HG03025 (cell line): Measurements from ENCODE around the gene GNB3.

Experiments used
- ATAC-seq: cut with Tn5 transposase; IDR thresholded peaks from one replicate; pipeline ENCODE4 v1.9.1; 2021; ENCODE audit warnings: mild to moderate bottlenecking, moderate library complexity; ENCODE audit not compliant: unreplicated experiment, low FRiP score

The GNB3 gene

DNA sequence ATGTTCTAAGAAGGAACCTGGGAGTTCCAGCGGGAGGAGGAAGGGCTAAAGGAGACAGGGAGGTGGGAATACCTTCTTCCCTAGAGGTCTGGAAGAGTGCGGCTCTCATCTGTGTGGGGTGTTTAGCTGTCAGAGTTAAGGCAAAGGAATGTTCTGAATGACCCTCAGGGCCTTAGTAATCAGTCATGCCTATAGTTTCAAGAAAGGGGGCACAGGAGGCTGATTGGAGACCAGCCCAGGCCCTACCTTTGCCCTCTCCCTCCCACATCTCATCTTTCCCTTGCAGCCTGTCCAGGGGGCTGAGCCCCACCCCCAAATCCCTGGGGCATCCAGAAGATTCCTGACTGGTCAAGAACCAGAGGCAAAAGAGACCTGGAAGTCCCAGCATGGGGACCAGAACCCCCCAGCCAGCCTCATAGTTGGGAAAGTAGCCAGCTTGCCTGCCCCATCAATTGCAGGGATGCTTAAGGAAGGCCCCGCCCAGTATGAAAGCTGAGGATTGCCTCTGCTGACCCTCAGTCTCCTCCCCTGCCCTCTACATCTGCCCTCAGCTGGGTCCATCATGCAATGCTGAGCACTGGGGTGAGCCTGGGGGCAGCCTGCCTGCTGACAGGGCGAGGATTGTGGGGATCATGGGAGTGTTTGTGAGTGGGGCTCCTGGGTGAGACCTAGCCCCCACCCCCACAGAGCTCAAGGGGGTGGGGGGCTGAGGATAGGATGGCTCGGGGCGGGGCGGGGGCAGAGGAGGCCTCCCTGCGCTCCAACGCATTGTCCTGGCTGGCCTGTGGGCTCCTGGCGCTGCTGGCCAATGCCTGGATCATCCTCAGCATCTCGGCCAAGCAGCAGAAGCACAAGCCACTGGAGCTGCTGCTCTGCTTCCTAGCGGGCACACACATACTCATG lies 17.3 kb upstream of the GNB3 start:
- no peak for ATAC-seq

DNA sequence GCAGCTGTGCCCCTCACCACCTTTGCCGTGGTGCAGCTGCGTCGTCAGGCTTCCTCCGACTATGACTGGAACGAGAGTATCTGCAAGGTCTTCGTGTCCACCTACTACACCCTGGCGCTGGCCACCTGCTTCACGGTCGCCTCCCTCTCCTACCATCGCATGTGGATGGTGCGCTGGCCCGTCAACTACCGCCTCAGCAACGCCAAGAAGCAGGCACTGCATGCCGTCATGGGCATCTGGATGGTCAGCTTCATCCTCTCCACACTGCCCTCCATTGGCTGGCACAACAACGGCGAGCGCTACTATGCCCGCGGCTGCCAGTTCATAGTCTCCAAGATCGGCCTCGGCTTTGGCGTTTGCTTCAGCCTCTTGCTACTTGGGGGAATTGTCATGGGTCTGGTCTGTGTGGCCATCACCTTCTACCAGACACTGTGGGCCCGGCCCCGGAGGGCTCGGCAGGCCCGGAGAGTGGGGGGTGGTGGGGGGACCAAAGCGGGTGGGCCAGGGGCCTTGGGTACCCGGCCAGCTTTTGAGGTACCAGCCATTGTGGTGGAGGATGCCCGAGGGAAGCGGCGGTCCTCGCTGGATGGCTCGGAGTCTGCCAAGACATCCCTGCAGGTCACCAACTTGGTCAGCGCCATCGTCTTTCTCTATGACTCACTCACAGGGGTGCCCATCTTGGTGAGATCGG lies 16.5 kb upstream of the GNB3 start:
- no peak for ATAC-seq

DNA sequence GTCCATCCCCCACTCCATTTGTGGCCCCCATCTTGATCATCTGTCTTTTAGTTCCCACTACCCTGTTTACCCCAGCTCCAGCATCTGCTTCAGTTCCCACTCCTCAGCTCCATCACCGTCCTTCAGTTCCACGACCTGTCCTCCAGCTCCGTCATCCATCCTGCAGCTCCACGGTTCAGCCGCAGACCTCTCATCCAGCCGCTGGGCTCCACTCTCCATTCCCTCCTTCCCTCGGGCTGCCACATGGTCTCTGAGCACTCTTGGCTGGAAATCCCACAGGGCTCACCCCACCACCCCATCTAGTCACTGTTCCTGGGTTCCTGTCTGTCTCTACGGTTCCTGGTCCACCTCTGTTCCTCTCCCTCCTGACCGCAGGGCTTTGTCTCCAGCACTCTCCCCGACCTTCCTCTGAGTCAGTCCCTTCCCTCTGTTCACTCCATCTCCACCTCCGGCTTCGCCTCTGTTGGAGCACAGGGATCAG lies 15.8 kb upstream of the GNB3 start:
- no peak for ATAC-seq

DNA sequence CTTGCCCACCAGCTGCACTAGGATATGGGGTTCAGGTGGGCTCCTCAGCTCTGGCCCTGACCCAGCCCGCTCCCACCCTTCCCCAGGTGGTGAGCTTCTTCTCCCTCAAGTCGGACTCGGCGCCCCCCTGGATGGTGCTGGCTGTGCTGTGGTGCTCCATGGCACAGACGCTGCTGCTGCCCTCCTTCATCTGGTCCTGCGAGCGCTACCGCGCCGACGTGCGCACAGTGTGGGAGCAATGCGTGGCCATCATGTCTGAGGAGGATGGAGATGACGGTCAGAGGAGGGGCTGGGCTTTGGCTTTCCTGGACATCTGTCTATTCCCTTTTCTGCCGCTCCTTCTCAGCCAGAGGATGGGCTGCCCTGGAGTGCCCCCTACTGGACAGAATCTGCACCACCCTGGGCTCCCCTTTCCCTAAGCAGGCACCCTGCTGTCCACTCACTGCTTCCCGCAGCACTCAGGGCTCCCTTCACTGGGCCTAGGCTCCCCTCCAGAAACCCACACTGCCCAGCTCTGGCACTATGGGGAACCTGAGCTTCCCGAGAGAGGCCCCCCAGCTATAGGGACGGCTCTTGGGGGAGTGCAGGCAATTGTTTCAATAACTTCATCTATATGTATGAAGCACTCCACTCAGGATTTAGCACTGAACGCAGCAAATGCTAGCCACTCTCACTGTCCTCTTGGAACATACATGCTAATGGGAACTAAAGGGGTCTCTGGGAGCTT lies 15.2 kb upstream of the GNB3 start:
- ATAC-seq: no peak

DNA sequence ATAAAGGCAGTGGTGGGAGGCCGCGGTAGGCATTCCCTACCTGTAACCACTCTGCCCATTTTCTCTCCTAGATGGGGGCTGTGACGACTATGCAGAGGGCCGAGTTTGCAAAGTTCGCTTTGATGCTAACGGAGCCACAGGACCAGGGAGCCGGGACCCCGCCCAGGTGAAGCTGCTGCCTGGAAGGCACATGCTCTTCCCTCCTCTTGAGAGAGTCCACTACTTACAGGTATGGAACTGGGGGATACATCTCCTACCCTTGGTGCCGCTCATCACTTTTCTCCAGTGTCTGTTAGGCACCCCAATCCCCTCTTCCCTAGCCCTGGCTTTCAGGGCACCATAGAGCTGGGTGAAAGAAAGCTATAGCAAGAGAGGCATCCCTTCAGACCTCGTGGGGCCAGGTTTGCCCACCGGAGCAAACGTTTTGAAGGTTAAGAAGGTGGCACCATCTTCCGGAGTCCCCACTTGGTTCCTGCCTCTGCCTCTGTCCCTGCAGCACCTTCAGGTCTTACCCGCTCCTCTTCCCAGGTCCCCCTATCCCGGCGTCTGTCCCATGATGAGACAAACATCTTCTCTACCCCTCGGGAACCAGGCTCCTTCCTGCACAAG lies 14.5 kb upstream of the GNB3 start:
- no peak for ATAC-seq

DNA sequence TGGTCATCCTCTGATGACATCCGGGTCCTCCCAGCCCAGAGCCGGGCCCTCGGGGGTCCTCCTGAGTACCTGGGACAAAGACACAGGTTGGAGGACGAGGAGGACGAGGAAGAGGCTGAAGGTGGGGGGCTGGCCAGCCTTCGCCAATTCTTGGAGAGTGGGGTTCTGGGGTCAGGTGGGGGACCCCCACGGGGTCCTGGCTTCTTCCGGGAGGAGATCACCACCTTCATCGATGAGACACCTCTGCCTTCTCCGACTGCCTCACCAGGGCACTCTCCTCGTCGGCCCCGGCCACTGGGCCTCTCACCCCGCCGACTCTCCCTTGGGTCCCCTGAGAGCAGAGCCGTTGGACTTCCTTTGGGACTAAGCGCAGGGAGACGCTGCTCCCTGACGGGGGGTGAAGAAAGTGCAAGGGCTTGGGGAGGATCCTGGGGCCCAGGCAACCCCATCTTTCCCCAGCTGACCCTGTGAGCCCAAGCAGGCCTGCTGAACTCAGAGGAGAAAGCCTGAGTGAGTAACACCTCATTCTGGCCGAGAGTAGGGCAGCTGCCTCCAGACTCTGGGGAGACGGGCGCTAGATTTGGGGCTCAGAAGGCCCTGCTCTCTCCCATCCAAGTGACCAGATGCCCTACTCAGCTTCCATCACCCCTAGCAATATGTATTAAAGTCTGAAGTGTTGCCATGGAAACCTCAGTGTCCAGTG lies 13.8 kb upstream of the GNB3 start:
- no peak for ATAC-seq

DNA sequence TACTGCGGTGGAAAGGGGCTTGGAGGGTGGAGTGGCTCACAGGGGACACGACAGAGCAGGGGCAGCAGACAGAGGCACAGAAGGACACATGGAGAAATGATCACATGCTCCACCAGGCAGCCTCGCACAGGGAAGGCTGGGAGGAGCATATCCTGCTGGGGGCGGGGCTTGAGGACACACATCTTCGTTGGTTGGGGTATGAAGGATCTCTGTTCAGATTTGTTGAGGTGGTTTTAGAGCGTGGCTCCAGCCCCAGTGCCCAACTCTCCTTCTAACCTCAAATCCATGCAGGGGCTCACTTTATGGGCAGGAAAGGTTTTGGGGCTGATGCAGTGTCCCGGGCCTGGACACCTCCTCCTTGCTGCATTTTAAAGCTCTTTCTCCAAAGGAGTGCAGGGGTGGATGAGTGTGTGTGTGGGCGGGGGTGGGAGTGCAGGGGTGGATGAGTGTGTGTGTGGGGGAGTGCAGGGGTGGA lies 13.3 kb upstream of the GNB3 start:
- ATAC-seq: no peak

DNA sequence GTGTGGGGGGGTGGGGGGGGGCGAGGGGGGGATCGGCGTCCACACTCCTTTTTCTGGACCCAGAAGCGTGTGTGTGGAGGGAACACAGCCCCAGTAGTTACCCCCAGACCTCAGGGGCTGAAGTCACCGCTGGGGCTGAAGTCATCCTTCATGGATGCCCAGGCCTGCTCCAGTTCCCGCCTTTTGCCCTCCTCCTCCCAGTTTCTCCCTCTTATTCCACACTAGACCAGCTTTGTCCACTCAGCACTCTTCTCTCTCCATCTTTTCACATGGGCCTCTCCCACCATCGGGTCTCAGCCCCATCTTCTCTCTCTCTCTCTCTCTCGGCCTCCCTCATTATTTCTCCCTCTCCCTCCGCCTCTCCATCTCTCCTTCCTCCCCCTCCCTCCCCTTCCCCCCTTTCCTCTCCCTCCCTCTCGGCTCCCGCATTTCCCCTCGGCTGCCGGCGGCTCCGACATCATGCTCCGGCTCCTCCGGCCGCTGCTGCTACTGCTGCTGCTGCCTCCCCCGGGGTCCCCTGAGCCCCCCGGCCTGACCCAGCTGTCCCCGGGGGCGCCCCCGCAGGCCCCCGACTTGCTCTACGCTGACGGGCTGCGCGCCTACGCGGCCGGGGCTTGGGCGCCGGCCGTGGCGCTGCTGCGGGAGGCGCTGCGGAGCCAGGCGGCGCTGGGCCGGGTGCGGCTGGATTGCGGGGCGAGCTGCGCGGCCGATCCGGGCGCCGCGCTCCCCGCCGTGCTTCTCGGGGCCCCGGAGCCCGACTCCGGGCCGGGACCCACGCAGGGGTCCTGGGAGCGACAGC lies 12.5 kb upstream of the GNB3 start, which contains the start of gene P3H3:
P3H3 (plus strand) TSS at position 426 of the 799 bp plus-strand sequence; CDS start at position 460, 34 bp downstream.
- no peak for ATAC-seq

DNA sequence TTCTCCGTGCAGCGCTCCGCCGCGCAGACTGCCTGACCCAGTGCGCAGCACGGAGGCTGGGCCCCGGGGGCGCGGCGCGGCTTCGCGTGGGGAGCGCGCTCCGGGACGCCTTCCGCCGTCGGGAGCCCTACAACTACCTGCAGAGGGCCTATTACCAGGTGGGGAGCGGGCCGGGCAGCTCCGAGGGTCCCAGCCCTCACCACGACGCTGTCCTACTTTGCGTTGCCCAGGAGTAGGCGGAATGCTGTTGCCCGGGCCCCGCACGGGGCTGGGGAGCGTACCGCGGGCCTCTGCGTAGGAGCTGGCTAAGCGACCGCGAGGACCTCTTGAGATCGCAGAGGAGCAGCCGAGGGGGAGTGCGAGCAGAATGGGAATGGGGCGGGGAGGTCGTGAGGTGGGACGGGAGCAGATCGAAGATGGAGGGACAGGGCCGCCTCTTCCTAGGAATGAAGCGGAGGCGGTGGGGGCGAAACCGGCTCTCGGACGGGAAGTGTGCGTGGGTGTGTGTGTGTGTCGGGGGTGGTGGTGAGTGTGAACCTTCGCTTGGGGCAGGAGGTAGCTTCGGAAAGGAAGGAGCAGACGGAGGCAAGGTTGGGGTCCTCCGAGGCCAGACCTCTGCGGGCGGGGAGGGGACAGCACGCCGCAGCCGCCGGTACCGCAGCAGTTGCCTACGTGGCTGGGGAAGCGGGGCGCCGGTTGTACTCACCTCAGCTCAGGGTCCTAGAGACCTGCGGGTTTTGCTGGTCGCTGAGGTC lies 11.8 kb upstream of the GNB3 start:
- ATAC-seq: no peak

DNA sequence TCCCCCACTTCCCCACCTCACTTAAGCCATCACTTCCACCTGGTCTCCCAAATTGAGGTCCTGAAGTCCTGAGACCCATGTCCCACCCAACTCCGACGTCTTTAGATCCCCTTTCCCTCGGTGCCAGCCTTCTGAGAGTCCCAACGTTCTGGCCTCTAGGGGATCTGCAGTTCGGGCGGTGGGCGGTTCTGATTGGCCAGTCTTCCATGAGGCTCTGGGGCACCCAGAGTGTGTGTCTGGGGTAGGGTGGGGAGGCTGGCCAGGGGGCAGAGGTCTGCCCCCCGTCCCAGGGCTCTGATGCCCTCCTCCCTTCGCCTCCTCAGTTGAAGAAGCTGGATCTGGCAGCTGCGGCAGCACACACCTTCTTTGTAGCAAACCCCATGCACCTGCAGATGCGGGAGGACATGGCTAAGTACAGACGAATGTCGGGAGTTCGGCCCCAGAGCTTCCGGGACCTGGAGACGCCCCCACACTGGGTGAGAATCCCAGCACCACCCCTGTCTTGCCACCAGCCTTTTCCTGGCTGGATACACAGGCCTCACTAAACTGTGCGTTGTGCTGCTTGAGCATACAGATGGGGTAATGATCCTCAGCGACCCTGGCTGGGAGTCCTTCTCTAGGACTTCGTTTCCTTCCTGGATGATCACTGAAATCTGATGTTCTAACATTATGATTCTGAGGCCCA lies 11.0 kb upstream of the GNB3 start:
- ATAC-seq: no peak

DNA sequence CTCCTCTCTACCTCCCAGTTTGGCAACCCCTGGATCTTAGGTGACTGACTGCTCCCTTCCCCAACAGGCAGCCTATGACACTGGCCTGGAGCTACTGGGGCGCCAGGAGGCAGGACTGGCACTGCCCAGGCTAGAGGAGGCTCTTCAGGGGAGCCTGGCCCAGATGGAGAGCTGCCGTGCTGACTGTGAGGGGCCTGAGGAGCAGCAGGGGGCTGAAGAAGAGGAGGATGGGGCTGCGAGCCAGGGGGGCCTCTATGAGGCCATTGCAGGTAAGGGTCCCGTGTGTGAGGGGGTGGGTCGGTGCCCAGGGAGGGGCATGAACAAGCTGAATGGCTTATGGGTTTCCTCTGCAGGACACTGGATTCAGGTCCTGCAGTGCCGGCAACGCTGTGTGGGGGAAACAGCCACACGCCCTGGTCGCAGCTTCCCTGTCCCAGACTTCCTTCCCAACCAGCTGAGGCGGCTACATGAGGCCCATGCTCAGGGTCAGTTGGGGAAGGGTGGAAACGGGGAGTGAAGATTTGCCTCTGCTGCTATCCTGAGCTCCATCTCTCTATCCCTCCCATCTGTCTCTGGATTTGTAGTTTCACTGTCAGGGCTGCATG lies 10.3 kb upstream of the GNB3 start:
- ATAC-seq: no peak

DNA sequence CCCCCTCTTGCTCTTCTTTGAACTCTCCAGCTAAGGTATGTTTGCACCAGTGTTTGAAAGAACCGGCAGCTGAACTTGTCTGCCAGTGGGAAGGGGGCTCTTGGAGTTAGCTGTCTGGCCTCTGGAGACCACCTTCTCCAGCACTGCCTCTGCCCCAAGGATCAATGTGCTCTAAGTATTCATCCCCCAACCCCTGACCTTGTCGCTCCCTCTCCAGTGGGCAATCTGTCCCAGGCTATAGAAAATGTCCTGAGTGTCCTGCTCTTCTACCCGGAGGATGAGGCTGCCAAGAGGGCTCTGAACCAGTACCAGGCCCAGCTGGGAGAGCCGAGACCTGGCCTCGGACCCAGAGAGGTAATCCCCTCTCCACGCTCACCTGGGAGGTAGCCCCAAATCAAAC lies 9.7 kb upstream of the GNB3 start:
- no peak for ATAC-seq

DNA sequence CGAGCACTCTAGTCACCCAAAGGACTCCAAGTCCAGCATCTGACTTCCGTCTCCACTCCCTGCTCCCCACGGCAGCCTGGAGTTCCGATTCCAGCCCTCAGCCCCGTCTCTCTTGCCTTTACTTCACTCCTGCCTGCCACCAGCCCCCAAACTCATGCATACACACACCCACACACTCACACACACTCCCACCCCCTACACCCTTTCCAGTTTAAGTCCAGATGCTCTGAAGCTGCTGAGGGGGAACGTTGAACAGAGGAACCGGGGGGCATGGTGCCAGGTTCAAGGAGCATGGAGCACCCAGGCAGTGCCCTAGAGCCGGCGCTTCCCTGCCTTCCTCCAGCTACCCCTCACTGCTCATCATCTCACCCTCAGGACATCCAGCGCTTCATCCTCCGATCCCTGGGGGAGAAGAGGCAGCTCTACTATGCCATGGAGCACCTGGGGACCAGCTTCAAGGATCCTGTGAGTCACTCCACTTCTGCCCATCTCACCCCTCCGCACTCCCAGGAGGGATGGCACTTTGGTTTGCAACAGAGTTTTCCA lies 9.2 kb upstream of the GNB3 start:
- no peak for ATAC-seq

DNA sequence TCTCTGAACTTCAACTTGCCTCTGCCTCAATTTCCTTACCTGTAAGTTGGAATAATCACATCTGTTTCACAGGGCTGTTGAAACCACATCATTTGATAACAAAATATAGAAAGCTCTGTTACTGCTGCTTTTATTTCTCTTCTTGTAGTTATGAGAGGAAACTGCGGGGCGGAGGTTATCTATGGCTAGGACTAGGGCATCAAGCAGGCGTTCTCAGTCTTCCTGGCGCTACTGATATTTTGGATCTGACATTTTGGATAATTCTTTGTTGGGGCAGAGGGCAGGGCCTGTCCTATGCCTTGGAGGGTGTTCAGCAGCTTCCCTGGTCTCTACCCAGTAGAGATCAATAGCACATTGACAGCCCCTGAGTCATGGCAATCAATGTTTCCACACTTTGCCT lies 8.6 kb upstream of the GNB3 start:
- ATAC-seq: no peak

DNA sequence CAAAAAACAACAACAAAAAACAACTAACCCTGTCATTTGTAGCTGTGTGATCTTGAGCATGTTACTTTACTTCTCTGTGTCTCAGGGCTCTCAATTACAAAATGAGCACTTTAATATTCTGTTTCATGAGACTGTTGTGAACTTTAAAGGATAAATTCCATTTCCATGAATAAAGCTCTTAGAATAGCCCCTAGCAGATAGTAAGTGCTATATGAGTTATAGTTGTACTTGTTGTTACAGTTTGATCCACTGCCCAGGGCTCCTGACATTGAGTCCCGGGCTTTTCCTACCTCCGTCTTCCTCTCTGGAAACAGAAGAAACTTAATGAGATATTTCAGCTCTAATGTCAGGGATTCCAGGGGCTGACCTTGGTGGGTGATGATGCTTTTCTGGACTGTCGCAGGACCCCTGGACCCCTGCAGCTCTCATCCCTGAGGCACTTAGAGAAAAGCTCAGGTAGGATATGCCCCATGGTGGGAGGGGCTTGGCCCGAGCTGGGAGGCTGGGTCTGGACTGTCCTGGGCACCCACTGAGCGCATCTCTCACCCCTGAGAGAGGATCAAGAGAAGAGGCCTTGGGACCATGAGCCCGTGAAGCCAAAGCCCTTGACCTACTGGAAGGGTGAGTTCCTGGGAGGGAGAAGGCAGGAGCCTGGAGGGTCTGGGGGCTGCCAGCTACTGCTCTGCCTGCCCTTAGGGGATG lies 7.4 kb upstream of the GNB3 start:
- ATAC-seq: no peak

DNA sequence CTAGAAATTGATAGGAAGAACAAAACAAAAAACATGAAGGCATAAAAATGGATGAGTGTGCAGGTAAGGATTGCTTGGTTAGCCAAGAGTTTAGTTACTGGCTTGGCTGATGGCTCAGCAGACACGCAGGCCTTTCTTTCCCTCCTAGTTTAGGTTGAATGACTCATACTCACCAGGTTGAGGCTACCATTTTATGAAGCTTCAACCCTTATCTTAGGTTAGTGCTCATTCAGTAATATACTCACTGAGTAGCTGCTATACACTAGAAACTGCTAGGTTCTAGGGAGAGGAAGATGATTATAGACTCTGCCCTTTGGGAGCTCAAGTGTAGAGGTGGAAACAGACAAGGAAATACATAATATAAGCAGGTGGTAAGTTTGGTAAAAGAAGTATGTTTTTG lies 6.5 kb upstream of the GNB3 start:
- ATAC-seq: no peak

DNA sequence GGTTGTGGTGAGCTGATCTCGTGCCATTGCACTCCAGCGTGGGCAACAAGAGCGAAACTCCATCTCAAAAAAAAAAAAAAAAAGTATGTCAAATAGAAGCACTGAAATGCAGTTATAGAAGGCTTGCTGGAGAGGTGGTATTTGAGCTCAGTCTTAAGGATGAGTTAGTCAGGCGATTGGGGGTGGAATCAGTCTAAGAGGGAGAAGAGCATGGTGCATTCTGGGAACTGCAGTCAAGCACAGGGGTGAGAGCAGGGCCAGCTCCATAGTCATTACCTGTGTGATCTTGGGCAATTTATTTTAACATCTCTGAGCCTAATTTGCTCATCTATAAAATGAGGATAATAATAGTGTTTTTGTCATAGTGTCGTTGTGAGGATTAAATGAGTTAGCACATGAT lies 5.9 kb upstream of the GNB3 start:
- no peak for ATAC-seq
